Transverse colon (tissue), 4 donors: Measurements from ENCODE around the gene TLCD4.

Experiments used
- CTCF ChIP-seq, 5 experiments: fragments of 200-600 bp in 3 of 5; fragments of 450-650 bp in 2 of 5; sonication (generic) in 3 of 5; IDR thresholded peaks; 1 replicate in 2 of 5; 2 replicates in 3 of 5; pipeline ENCODE4 v1.5.1; 2016 to 2017; ENCODE audit warnings: antibody characterized with exemption in 5 of 5, inconsistent platforms in 3 of 5, mild to moderate bottlenecking in 2 of 5, moderate library complexity in 1 of 5
- EP300 ChIP-seq: sonication (generic); formaldehyde crosslinking; IDR thresholded peaks from one replicate; pipeline ENCODE4 v1.6.1; 2017; ENCODE audit warnings: antibody characterized with exemption, low read depth
- POLR2A ChIP-seq: fragments of 450-650 bp; IDR thresholded peaks from one replicate; pipeline ENCODE4 v1.6.1; 2016; ENCODE audit warnings: antibody characterized with exemption, mild to moderate bottlenecking, moderate library complexity
- POLR2AphosphoS5 ChIP-seq, 3 donors: sonication (generic); formaldehyde crosslinking; IDR thresholded peaks; one replicate each; pipeline ENCODE4 v1.6.1; 2016; ENCODE audit warnings: antibody characterized with exemption in 3 of 3

GRCh38 chr1:95146637-95147036 lies 29.5 kb downstream of the TLCD4 start:
- TF ChIP-seq POLR2AphosphoS5 (IDR thresholded peaks at IDR 0.05) (no peak), CTCF (IDR thresholded peaks at IDR 0.05) (no peak), EP300 (no peak), POLR2A (no peak)
